Measurements from ENCODE around the gene WDR47. TPM values are rescaled to one million over a fixed set of nuclear protein-coding genes. Genes with fewer than 3 reads are reported as not detected.

WDR47 gene
- total RNA-seq, 1 donor: 25.5 TPM

- TF ChIP-seq CTCF (IDR thresholded peaks at IDR 0.05; ENCODE audit: insufficient read depth, low read depth, low read length): no peak
- H3K4me3 ChIP-seq (ENCODE audit: low read depth, low read length): no peak overlapping the region
- DNase-seq (ENCODE audit: low read depth): no peak
Measured at GRCh38 chr1:109050228-109050995, 8.5 kb upstream of the WDR47 start.

GRCh38 chr1:109048335-109048734, 6.4 kb upstream of the WDR47 start:
- no peak for DNase-seq (ENCODE audit: low read depth)
- no peak for TF ChIP-seq CTCF (IDR thresholded peaks at IDR 0.05; ENCODE audit: insufficient read depth, low read depth, low read length)

GRCh38 chr1:109047339-109047738, 5.4 kb upstream of the WDR47 start:
- no peak for DNase-seq (ENCODE audit: low read depth)
- no peak overlapping the region for H3K4me3 ChIP-seq (ENCODE audit: low read depth, low read length)
- no peak for TF ChIP-seq CTCF (IDR thresholded peaks at IDR 0.05; ENCODE audit: insufficient read depth, low read depth, low read length)

More at GRCh38 chr1:109048335-109048734, 6.4 kb upstream of the WDR47 start:
- H3K4me3 ChIP-seq (ENCODE audit: low read depth, low read length): no peak overlapping the region

- DNase-seq (ENCODE audit: low read depth): no peak
- no peak for TF ChIP-seq CTCF (IDR thresholded peaks at IDR 0.05; ENCODE audit: insufficient read depth, low read depth, low read length)
- no peak overlapping the region for H3K4me3 ChIP-seq (ENCODE audit: low read depth, low read length)
Measured at GRCh38 chr1:109046671-109047070, 4.8 kb upstream of the WDR47 start.

GRCh38 chr1:109045595-109045994, 3.7 kb upstream of the WDR47 start:
- no peak for DNase-seq (ENCODE audit: low read depth)
- no peak for TF ChIP-seq CTCF (IDR thresholded peaks at IDR 0.05; ENCODE audit: insufficient read depth, low read depth, low read length)
- no peak overlapping the region for H3K4me3 ChIP-seq (ENCODE audit: low read depth, low read length)

- TF ChIP-seq CTCF (IDR thresholded peaks at IDR 0.05; ENCODE audit: insufficient read depth, low read depth, low read length): no peak
- peak overlapping the region; percentile 93 for H3K4me3 ChIP-seq (ENCODE audit: low read depth, low read length)
- peak; percentile 20 for DNase-seq (ENCODE audit: low read depth)
Measured at GRCh38 chr1:109040989-109041620, 797 bp downstream of the WDR47 start.
